Kidney (tissue), 14 donors: ENCODE data around the gene LYRM1. TPM values are rescaled to one million over a fixed set of nuclear protein-coding genes. Genes with fewer than 3 reads are reported as not detected.

Experiments used
- DNase-seq, 5 donors: peaks; one replicate each; pipeline ENCODE4 v3.0.0-alpha.2; 2013 to 2020
- FAIRE-seq: peaks from 2 replicates; lab custom pipeline; 2012; peaks lifted over from hg19 to GRCh38; lab: Jason Lieb, UNC
- H3K27ac ChIP-seq, 2 donors: one replicate each; pipeline ENCODE4 v1.7.0; 2013; ENCODE audit warnings: low read depth in 2 of 2, low read length in 2 of 2, inconsistent platforms in 1 of 2
- H3K27me3 ChIP-seq: one replicate; pipeline ENCODE4 v1.7.1; 2013; ENCODE audit warnings: low read length, inconsistent platforms; ENCODE audit not compliant: control insufficient read depth, insufficient read depth
- H3K36me3 ChIP-seq, 3 donors: one replicate each; pipeline versions ENCODE4 v1.7.0 to v1.7.1; 2013; ENCODE audit warnings: low read length in 3 of 3, control low read depth in 1 of 3, inconsistent platforms in 1 of 3; ENCODE audit not compliant: insufficient read depth in 3 of 3, control insufficient read depth in 2 of 3
- H3K4me1 ChIP-seq, 3 donors: one replicate each; pipeline versions ENCODE4 v1.7.0 to v1.7.1; 2013; ENCODE audit warnings: low read length in 3 of 3, inconsistent platforms in 1 of 3, low read depth in 1 of 3; ENCODE audit not compliant: control insufficient read depth in 2 of 3, insufficient read depth in 2 of 3
- H3K4me3 ChIP-seq, 3 donors: one replicate each; pipeline versions ENCODE4 v1.7.0 to v1.8.1; 2013; ENCODE audit warnings: low read length in 3 of 3, control low read depth in 1 of 3, inconsistent platforms in 1 of 3
- H3K9ac ChIP-seq, 3 donors: one replicate each; pipeline versions ENCODE4 v1.7.0 to v1.7.1; 2013; ENCODE audit warnings: low read length in 3 of 3, control low read depth in 1 of 3, inconsistent platforms in 1 of 3
- H3K9me3 ChIP-seq, 3 donors: one replicate each; pipeline versions ENCODE4 v1.7.0 to v1.7.1; 2013; ENCODE audit warnings: low read length in 3 of 3, control low read depth in 1 of 3, inconsistent platforms in 1 of 3; ENCODE audit not compliant: control insufficient read depth in 2 of 3, insufficient read depth in 1 of 3
- CTCF ChIP-seq: IDR thresholded peaks from 3 replicates; pipeline ENCODE4 v1.5.1; 2012; ENCODE audit warnings: mild to moderate bottlenecking, moderate library complexity, borderline replicate concordance; ENCODE audit not compliant: insufficient read depth; ENCODE audit errors: extremely low read depth
- intact Hi-C: fragments of 100-400 bp; cut with DNase I; formaldehyde crosslinking; loops from one replicate; pipeline ENCODE4 v1.11.1; 2022
- polyA plus RNA-seq: library from polyadenylated mRNA; stranded (reverse); fragments of 350-450 nt; fragmentation: Illumina TruSeq; extraction: RNeasy Lipid Tissue Mini Kit (QIAGEN cat#74804); gene quantifications from one replicate; pipeline ENCODE4 v1.2.3, GENCODE V29; 2014; ENCODE audit warnings: low read depth, low replicate concordance; ENCODE audit not compliant: insufficient read depth
- total RNA-seq: library from RNA; stranded (reverse); fragmentation: NEBNext Ultra II Directional; extraction: Animal tissue kit (Norgen Biotek cat#: 25700); gene quantifications from one replicate; pipeline ENCODE4 v1.2.1, GENCODE V29; 2021
- donor health status: control.
- donor health status: control.
- donor health status: control.
- donor health status: control.
- donor health status: control.
- donor health status: DM: yes; HTN: yes; CAD: no.
- donor health status: Normal renal cell carcinoma (clear cell type).

LYRM1 gene
- total and polyA plus RNA-seq, 2 donors from 2014 or later, result 31.7 to 61.5 TPM

GRCh38 chr16:20853143-20853542 is 47.4 kb upstream of the LYRM1 start:
- no peak for TF ChIP-seq CTCF
- H3K9ac ChIP-seq, result no peak overlapping the region
- intact Hi-C loops, result no loop called here
- no peak overlapping the region for H3K4me3 ChIP-seq
- no peak for DNase-seq
- no peaks in the 10 kb centered on the region for H3K27me3 ChIP-seq
- no peak overlapping the region for H3K27ac ChIP-seq
- no peaks in the 10 kb centered on the region for H3K9me3 ChIP-seq
- peaks cover 0 to 4% (median 0%) of the 10 kb centered on the region in 3 donors for H3K36me3 ChIP-seq
- no peak for FAIRE-seq
- H3K4me1 ChIP-seq, result peaks cover 0 to 14% (median 9%) of the 10 kb centered on the region in 3 donors

GRCh38 chr16:20853981-20854620 is 46.5 kb upstream of the LYRM1 start:
- H3K27ac ChIP-seq, result no peak overlapping the region

GRCh38 chr16:20854963-20855362 is 45.6 kb upstream of the LYRM1 start:
- Histone ChIP-seq H3K9me3 (no peaks in the 10 kb centered on the region), H3K4me1 (peaks cover 0 to 14% (median 12%) of the 10 kb centered on the region in 3 donors), H3K4me3 (no peak overlapping the region), H3K27ac (no peak overlapping the region), H3K36me3 (peaks cover 0 to 8% (median 0%) of the 10 kb centered on the region in 3 donors), H3K27me3 (no peaks in the 10 kb centered on the region), H3K9ac (no peak overlapping the region)
- intact Hi-C loops, result no loop called here
- FAIRE-seq (no peak), DNase-seq (no peak)
- TF ChIP-seq CTCF, result no peak

More at GRCh38 chr16:20853981-20854620, 46.5 kb upstream of the LYRM1 start:
- H3K36me3 ChIP-seq, result peaks cover 0 to 4% (median 0%) of the 10 kb centered on the region in 3 donors
- FAIRE-seq, result no peak
- H3K9ac ChIP-seq, result no peak overlapping the region
- no peak for DNase-seq
- no peak overlapping the region for H3K4me3 ChIP-seq
- peaks cover 0 to 14% (median 9%) of the 10 kb centered on the region in 3 donors for H3K4me1 ChIP-seq
- TF ChIP-seq CTCF, result no peak
- no peaks in the 10 kb centered on the region for H3K27me3 ChIP-seq
- no peaks in the 10 kb centered on the region for H3K9me3 ChIP-seq
- intact Hi-C loops, result no loop called here
